Limb (tissue), 2 donors: ENCODE data around the gene EPX.

Experiments used
- DNase-seq, 2 donors: peaks; one replicate each; pipeline ENCODE4 v3.0.0-alpha.2; 2016; ENCODE audit errors: extremely low spot score in 2 of 2

The EPX gene

DNA sequence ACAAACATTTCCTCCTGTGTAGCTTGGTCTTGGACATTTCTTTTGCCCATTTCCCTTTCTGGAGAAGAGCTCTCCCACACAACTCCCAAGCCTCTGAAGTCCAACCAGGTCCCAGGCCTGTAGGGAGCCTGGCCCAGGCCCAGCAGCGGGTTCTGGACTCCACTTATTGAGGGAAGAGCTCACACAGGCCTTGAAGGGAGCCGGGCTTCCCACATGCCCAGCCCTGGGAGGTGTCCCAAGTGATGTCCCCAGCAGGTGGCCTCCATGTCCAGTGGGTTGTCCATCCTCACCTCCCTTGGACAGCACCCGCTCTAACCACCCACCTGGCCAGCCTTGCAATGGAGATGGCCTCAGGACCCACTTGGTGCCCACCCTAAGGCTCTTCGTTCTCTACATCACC is 5.9 kb upstream of the EPX start:
- DNase-seq, result no peak

DNA sequence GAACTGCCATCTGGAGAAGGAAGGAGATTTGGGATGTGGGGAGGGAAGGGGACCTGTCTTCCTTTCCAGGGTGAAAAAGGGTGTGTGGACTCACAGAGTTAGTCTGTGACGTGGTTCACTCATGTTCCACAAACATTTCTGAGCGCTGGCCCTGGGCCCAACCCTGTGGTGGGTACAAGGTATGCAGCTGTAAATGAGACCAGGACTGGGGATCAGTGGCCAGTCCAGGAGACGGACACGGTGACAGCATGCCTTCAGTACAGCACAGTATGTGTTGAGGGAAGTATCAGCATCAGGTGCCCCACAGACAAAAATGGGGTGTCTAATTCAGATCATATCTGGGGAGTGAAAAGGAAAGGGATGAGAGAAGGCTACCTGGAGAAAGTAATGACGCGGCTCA is 5.5 kb upstream of the EPX start:
- no peak for DNase-seq

DNA sequence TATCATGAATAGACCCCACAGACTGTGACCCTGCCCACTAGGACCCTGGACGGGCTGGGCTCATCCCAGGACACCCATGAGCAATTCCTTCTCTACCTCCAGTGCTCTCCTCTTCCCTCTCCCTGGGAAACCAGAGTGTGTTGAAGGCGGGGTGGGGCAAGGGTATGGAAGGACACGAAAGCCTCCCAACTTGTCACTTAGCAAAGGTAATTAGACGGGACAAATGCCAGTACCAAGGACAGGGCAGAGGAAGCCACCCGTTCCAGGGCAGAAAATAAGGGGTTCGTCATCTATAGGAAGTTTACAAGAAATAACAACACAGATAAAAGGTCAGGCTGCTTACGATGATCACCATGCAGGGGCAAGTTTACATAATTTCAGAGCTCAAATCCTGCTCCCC is 4.9 kb upstream of the EPX start:
- DNase-seq, result no peak

DNA sequence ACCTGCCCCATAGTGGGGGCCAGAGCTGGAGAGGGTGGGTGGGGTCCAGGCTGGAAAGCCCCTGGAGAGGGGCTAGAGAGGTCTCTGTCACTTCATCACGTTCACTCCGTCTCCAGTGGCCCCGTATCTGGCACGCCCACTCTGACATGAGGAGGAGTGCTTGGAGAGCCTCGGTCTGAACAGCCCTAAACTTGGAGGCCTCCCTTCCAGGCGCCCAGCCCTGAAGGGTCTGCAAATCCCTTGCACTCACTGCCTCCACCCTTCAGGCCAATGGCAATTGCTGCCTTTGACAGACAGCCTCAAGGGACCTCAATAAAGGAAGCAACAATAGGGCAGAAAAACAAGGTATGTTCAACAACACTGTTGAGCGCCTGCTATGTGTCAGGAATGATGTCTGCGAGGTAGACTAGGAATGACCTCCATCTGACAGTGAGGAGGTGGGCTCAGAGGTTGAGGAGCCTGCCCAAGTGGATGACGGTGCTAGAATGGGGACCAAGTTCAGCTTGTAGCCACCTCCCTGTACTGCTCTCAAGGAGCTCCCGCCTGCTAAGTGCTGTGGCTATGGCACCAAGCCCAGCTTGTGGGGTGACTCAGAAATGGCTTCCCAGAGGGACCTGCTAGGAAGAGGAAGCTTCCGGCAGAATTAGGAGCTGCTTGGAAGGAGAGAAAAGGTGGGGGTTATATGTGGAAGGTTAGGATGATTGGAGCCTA is 2.9 kb upstream of the EPX start:
- no peak for DNase-seq

DNA sequence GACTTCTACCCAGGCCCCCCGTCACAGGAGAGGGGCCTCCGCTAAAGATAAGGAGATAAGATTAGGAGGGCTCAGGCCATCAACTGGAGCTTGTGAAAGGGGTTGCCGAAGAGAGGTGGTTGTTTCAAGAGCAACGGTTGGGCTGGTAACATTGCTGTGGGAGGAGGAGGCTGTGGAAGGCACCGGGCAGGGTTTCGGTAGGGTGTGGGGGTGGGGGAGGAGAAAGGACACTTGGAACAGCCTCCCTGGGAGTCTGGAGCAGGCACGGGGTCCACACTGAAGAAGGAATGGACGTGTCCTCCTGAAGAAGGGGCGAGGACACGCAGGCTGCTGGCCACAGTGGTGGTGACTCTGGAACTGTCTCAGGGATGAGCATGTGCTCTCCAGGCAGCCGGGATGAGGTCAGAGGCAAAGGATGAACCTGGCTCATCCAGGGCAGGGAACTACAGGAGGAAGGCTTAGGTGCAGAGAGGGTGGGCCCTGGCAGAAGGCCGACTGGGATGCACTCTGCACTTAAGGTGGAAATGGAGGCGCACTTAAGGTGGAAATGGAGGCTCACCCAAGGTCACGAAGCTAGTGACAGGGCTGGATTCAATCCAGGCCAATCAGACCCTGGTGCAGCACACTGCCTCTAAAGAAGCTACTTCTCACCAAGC is 1.2 kb upstream of the EPX start:
- no peak for DNase-seq

DNA sequence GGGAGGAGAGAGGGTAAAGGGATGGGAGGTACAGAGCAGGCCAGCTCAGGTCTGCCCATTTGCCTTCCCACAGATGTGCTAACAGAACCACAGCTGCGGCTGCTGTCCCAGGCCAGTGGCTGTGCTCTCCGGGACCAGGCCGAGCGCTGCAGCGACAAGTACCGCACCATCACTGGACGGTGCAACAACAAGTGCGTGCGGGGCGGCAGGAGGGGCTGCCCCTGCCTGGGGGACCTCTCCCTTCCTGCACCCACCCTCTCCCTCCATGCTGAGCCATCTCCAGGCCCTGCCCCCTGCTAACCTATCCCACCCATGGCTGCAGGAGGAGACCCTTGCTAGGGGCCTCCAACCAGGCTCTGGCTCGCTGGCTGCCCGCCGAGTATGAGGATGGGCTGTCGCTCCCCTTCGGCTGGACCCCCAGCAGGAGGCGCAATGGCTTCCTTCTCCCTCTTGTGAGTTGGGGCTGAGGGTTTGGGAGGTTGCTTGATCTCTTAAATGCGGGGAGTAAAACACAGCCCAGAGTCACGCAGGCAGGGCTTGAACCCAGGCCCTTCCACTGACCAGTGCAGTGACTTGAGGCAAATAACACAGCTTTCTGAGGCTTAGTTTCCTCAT is 1.2 kb downstream of the EPX start:
- no peak for DNase-seq

DNA sequence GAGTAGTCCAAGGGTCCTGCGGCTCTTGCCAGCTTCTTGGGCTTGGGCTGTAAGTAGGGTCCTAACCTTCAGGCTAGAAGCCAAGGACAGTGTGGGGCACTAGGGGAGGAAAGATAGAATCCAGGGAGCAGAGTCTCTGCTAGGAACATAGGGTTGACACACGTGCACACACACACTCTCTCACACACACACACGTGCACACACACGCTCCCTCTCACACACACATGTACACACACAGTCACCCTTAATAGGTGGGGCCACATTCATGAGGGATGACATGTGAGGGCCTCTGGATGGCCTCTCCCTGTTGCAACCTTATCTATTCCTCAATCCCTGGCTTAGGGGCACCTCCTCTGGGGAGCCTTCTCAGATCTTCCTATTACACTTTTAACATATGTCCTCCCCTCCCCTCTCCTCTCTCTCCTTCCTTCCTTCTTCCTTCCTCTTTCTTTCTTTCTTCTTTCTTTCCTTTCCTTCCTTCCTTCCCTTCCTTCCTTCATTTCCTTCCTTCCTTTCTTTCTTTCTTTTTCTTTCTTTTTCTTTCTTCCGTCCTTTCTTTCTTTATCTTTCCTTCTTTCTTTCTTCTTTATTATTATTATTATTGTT is 3.1 kb downstream of the EPX start:
- no peak for DNase-seq

DNA sequence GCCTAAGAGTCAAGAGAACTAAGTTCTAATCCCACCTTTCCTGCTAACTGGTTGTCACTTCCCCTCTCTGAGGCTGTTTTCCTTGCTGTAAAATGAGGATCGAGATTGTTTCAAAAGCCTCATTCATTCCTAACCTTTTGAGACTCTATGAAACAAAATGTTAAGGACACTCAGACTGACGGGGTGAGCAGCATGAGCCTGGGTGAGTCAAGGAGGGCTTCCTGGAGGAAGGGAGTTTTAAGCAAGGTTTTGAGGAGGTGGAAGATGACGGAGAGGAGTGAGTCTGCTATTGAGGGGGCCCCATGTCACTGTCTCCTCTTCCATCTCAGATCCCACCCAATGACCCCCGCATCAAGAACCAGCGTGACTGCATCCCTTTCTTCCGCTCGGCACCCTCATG is 4.1 kb downstream of the EPX start:
- no peak for DNase-seq

DNA sequence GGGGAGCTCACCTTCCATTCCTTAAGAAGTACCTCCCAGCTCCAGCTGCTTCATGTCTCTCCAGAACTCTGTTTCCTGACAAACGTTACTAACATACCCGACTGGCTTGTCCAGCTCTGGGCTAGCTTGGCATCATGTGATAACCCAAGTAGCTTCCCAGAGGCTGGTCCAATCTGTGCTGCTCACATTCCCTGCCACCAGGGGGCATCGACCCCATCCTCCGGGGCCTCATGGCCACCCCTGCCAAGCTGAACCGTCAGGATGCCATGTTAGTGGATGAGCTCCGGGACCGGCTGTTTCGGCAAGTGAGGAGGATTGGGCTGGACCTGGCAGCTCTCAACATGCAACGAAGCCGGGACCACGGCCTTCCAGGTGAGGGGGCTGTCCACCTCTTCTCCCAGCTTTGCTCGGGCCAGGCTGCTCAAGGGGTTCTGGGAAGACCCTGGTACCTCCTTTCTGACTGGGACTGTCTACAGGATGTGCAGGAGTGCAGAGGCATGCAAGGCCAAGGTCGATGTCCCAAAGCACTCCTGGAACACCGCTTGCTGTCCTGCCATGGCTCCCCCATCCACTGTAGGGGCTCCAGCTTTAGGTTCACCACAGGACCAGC is 7.6 kb downstream of the EPX start:
- peak in 1 of 2 donors; percentile 57 for DNase-seq

DNA sequence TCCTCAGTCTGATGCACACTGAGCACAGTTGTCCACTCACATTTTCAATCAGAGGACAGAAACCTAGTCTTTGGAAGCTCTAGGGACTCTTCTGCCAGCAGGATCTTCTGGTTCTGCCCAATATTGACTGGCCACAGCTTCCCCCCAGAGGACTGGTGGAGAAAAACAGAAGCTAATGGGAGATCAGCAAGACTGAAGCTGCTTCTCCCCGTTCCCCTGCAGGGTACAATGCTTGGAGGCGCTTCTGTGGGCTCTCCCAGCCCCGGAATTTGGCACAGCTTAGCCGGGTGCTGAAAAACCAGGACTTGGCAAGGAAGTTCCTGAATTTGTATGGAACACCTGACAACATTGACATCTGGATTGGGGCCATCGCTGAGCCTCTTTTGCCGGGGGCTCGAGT is 10.3 kb downstream of the EPX start:
- DNase-seq, result no peak

DNA sequence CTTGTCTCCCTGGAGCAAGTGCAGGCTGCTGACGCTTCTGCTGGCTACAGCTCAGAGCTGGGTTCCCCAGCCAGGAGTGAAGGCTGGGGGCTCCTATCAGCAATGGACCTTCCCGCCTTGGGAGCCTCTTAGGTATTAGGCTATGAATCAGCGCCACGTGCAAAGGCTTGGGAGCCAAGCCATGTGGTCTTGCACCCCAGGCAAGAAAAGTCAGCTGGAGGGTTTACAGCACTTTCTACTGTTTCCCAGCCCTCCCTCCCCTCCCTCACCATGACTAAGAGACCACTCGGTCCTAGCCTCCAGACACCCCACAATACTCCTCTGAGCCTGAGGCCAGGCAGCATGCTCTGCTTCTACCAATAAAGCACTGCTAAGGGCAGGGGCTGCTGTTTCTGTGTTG is 12.3 kb downstream of the EPX start:
- no peak for DNase-seq

DNA sequence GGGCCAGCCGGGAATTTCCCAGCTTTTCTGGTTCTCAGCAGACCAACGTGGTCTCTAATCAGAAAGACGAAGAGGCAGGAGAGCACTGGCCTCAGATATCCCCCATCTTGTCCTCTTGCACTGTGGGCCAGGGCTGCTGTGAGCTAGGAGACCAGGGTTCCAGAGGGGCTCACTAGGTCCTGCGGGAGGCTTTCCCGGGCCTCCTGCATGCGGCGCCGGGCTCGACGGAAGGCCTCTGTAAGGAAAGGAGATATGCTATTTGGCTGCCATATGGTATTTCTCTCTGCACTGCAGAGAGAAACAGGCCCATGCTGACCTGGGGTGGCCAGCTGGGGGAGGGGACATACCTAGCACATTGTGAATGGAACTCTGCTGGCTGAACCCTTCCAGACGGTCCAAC is 13.4 kb downstream of the EPX start:
- DNase-seq, result no peak

DNA sequence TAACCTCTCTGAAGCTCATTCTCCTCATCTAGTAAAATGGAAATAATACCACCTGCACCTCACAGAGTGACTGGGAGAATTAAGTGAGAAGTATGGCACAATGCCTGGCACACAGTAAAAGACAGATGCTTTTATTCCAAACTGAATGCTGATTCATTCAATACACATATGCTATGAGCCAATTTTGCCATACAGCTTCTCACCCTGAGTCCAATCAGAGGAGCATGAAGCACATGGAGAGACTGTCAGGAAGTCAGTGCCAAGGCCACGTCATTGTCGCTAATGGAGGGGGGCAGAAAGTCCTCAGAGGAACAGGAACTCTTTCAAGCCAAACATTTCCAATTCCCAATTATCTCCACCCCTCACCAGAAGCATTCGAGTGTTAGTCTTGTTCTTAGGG is 14.9 kb downstream of the EPX start:
- DNase-seq, result no peak

DNA sequence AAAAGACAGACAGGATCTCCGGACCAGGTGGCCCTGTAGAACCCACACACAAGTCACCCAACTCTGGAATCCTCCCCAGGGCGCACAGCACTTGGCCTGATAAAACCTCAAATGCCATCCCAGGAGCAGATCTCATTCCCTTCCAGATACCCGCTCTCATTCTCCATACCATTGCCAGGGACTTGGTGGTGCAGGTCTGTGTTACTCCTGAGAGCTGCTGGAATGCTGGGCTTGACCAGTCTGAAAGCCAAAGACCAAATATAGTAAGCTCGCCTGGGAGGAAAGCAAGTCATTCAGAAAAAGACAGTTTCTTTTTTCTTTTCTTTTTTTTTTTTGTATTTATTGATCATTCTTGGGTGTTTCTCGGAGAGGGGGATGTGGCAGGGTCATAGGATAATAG is 15.8 kb downstream of the EPX start:
- no peak for DNase-seq

DNA sequence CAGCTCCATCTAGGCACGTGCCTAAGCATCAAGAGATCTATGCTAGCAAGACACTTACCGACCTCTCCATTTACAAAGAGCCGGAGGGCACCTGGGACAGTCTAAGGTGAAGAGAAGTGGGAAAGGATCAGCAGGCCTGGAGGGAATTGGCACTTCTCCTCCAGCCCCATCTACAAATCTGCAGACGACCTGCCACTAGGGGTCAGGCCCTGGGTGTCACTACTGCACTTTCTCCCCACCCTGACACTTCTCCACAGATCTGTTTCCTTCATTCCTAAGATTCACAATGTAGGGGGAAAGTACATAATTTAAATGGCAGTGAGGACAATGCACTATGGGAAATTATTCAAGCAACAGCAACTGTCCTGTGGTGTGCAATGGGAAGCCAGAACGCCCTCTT is 18.4 kb downstream of the EPX start:
- DNase-seq, result no peak

DNA sequence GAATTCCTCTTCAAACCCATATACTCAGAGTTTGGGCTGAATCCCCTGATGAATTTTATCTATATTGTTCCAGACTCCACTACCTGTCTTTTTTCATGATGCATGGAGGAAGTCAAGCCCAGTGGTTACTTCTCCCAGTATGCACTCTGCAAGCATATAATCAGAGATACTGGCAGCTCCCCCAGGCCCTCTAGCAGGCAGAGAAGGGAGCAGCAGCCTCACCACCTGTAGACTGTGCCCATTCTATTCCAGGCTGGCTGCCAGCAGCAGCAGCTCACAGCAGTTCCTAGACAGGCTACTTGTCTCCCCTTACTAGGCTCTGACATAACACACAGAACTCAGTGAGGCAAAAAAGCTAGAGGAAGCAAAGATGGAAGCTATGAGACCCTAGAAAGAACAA is 23.2 kb downstream of the EPX start:
- DNase-seq, result no peak

DNA sequence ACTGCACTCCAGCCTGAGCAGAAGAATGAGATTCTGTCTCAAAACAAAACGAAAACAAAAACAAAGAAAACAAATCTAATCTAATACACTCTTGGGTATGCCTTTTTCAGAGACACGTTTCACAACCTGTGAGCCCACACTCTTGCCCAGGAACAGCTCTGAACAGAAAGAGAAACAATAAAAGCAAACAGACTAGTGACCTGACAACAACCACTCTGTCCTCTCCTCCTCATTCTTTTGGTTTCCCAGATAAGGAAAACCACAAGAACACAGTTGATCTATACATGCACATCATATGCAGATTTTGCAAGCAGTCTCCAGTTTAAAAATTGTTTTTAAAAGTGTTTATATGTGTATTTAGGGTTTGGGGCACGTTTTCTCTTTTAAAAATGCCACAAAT is 25.2 kb downstream of the EPX start:
- DNase-seq, result no peak

DNA sequence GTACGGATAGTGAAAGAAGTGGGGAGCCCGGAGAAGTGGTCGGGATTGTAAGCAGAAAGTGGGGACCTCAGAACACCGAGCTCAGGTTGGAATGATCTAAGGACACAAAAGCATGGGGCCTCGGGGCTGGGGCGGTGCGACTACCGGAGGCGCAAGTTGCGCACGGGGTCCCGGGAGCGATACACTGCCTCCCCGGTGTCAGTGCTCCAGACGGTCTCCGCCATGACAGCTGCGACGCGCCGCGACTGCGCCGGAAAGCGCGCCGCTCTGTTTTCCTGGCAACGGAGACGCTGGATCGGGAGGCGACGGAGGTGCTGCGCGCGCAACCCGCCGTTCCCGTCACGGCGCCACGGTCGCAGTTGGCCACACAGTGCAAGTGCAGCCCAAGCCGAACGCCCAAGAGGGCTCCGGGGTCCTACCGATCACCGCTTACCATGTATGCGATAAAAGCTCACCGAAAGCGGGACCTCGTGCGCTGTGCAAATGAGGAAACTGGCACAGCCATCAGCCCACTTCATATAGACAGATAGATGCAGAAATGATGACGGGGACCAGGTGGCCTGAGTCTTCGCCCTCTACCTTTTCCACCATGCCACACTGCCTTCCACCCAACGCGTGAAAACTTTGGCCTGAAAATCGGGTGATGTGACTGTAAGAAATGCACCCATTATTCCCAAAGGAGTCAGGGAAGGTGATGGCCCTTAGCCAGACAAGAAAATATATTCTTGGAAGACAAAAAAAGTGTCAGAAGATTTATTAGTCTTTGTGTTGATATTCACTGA is 26.7 kb downstream of the EPX start, which contains the start of gene MKS1:
Gene MKS1, minus strand, starts transcription at position 249 of the 782 bp plus-strand sequence. Its CDS starts 25 bp downstream, at position 224.
- DNase-seq, result peak; percentile 96 to 97

DNA sequence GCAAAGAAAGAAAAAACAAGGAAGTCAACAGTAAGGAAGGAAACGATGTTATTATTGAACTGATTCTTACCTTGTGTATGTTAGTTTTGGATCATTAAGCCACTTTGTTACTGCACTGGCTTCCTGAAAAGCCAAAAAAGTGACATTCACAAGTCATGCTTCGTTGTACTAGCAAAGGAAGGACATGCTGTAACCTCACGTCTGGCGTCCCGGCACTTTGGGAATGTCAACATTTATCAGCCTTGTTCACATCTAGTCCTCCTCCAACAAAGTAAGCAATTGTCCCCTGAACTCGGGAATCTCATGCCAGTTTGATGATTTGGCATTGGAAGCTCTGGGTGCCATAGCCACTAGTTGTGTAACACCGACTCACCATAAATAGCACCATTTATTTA is 27.3 kb downstream of the EPX start:
- DNase-seq, result no peak

DNA sequence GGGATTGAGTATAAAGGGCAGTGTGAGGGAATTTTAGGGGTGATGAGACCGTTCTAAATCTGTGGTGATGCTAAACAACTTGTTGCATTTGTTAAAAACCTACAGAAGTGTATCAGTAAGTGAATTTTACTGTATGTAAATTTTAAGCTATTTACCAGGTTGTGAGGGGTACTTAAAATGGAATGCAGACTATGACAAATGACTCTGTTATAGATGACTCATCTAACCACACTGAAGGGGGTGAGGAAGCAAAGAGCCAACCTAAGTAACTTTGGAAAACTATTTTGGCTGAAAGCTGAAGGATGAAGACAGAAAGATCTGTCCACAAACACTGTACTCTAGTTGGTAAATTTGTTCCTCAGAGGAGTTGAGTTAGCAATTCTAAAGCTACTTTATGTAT is 31.8 kb downstream of the EPX start:
- DNase-seq, result no peak

DNA sequence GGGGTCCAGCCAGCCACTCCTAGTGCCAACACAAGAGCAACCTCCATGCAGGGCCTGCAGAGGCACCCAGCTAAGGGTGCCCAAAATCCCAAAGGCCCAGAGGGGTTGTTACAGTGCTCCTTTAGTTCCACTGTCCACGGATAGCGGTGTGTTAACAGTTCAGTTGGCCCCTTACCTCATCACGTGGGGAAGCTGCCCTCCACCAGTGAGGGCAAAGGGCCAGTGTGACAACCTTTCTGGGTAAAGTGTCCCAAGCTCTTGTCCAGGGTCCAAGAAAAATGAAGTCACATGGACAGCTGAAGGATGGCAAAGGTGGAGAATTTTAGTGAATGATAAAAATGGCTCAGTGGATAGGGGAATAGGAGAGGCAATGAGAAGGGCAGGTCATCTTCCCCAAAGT is 35.2 kb downstream of the EPX start:
- no peak for DNase-seq
